Activated T-cell treated with anti-CD3 and anti-CD28 coated beads for 48 hours (primary cell): ENCODE measurements around the gene NKIRAS2.

Experiments used
- DNase-seq: peaks from one replicate; pipeline ENCODE4 v3.0.0-alpha.2; 2020; ENCODE audit warnings: low read depth

The NKIRAS2 gene

DNA sequence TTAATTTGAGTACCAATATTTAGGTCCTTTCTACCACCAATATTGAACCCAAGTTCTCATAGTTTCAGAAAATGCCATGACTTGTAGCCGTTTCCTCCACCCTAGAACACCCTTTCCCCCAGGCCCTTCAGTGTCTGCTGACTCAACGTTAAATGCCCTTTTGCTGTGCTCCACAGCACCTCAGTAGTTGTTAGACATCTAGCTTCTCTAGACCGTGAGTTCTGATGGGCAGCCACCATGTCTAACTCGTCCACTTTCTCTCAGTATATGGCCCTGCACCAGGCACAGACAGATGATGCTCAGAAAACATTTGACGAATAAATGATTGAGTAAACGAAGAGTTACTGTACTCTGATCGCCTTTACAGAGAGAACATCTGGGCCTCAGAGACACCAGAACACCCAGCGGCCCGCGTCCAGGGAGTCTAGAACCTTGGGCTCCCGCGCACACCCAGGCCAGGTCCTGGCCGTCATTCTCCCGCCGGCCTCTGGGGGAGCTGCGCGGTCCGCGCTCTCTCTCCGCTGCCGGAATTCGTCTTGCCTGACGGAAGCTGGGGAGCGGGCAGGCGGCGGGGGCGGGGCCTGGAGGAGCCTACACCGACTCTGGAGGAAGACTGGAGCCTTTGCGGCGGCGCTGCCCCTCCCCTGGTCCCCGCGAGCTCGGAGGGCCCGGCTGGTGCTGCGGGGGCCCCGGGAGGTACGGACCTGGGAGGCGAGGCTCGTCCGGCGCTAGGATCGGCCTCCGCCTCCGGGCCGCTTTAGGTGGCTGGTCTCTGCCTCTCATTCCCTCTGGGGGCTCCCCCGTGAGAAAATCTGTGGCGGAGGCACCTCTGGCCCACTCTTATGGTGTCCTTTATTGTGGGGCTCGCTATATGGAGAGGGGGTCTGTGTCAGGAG is at the start of gene NKIRAS2:
Gene NKIRAS2, plus strand, starts transcription at position 582 of the 896 bp plus-strand sequence. CDS start 1,488 bp downstream, outside the sequence.
- DNase-seq = peak; percentile 93

GRCh38 chr17:41970901-41971331 is 49.0 kb upstream of the NKIRAS2 start:
- DNase-seq = no peak

DNA sequence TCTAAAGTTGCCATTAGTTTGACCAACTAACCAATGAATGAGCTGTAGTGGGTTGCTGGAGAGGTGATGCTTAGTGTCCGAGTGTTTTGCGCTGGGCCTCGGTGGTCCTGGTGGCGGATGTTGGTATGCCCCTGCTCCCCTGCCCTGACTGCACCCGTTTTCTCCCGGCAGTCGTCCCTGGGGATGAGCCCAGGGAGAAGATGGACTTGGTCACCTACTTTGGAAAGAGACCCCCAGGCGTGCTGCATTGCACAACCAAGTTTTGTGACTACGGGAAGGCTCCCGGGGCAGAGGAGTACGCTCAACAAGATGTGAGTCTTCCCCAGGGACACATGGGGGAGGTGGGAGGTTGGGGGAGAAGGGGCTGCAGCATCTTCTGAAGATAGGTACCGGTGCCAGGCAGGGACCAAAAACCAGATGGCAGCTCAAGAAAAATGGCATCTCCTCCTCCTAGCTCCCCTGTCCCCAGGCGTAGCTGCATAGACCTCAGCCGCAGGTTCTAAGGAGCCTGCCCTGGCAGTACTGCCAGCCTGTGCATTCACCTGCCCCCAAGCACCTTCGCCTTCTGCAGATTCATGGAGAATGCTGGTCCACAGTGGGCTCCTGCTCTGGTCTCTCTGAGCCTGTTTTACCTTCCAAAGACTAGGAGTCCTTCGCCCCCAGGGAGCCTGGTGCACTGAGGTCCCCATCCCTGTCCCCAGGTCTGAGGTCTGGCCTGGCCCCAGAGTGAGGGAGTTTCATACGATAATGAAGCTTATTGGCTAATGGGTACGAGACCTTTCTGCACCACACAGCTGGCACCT is 48.0 kb upstream of the NKIRAS2 start:
- DNase-seq = no peak

DNA sequence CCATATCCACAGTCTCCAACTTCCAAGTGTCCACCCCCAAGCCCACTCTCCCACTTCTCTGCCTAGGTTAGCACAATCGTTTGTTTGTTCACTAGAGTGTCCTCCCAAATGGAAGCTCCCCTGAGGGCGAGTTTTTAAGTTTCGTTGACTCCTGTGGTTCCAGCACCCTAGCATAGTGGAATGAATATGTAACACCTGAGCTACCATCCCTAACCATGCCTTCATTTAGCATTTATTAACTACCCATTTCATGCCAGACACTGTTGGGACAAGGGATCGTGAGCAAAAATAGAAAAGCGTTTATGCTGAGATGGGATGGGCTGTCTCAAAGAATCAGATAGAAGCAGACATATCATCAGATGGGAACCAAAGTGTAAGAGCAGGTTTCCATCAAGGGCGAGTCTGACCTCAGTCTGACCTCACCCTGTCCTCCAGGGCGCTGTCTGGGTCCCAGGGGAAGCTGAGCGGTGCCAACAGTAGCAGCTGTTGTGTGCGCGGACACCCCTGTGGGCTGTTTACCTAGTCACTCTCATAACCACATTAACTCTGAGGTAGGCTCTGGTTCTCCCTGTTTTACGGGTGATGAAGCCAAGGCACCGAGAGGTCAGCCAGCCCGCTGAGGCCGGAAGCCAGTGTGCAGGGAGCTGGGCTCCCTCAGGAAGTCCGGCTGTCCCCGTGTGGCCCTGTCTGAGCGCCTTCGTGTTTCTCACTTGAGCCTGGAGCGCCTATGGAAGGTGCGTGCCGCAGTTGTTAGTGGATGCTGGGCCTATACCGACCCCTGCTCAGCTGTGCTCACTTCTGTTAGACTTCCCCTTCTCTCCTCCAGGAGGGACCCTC is 47.1 kb upstream of the NKIRAS2 start:
- no peak for DNase-seq

DNA sequence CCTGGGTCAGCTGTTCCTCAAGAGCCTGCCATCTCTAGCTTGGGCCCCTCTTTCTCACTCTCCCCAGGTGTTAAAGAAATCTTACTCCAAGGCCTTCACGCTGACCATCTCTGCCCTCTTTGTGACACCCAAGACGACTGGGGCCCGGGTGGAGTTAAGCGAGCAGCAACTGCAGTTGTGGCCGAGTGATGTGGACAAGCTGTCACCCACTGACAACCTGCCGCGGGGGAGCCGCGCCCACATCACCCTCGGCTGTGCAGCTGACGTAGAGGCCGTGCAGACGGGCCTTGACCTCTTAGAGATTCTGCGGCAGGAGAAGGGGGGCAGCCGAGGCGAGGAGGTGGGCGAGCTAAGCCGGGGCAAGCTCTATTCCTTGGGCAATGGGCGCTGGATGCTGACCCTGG is 46.5 kb upstream of the NKIRAS2 start:
- no peak for DNase-seq

GRCh38 chr17:41974031-41974430 is 45.9 kb upstream of the NKIRAS2 start:
- no peak for DNase-seq

- no peak for DNase-seq
These were observed 45.2 kb upstream of the NKIRAS2 start for GRCh38 chr17:41974658-41975057.

DNA sequence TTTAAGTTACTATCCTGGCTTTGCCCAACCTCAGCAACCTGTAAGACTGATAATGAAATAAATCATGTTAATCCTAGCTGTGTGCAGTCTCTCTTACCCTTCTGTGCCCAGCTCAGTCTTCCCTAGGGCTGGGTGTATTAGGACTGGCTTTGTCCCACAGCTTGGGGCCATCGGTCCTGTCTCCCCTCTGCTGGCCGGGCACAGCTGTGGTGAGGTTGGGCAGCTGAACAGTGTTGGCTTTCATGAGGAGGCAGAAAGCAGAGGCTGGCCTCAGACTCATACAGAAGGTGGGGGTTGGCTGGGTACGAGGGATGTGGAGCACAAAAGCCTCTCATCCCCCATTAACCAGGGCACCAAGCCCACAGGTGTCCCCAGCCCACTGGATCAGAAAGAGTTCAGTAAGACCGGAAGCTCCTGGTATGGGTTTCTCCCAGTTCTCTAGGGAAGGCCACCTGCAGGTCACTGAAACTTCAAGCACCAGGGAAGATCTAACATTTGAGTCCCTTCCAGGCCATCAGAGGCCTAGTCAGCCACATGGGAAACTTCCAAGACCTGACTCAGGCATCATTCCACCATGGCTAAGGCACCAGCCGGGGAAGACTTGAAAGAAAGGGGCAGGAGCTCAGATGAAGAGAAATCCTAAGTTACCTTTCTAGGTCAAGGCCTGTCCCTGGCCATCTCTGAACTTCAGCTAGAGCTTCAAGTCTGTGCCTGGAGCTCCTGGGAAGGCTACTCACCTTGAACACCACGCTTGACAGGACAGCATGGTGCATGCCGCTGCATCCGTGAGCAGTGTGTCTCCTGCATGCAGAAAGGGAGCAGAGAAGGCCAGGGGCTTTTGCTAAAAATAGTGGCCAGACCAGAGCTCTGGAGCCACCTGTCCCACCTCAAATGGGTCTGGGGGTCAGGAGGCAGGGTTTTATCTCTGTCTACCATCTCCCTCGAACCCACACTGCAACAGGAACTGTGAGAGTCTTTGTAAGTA is 44.5 kb upstream of the NKIRAS2 start:
- DNase-seq = no peak

- no peak for DNase-seq
These were observed 43.6 kb upstream of the NKIRAS2 start for GRCh38 chr17:41976142-41976768.

DNA sequence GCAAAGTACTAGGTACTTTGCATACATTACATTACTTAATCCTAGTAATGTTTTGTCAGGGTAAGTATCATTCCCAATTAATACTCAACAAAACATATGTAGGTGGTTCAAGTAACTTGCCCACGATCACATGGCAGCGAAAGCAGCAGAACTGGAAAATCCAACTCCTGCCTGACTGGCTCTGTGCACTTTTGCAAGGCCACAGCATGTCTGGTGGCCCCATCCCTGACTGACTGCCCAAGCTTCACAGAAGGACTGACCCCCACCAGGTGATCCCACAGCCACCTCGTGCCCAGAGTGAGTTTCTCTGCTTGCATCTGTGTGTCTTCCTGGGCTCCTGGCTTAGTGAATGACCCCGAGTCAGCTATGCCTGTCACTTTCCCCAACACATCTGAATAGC is 41.9 kb upstream of the NKIRAS2 start:
- DNase-seq = no peak

DNA sequence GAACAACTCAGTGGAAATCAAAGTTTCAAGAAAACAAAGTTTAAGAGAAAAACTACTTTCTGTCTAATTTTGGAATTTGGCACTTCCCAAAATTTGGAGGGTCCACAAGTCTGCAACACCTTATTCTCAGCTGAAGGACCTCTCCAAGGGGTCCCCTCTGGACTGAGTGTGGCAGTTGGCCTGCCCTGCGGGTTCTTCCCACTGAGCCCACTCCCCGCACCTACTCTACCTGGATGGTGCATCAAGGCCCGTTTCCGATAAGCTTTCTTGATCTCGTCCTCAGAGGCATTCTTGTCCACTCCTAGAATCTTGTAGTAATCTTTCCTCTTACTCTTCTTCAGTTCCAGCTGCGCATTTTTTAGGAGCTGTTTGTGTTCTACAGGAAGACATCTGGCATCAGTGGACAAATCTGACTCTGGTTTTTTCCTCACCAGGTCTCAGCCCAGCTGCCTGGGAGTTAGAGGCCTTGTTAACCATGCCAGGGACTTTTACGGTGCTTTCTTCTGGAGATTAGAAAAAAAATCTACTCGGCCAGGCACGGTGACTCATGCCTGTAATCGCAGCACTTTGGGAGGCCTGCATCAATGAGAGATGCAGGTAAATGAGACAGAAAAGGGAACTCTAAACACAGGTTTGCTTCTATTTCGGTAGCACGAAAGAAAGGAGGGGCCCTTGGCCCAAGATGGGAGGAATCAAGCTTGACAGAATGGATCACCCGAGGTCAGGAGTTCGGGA is 37.7 kb upstream of the NKIRAS2 start:
- no peak for DNase-seq

DNA sequence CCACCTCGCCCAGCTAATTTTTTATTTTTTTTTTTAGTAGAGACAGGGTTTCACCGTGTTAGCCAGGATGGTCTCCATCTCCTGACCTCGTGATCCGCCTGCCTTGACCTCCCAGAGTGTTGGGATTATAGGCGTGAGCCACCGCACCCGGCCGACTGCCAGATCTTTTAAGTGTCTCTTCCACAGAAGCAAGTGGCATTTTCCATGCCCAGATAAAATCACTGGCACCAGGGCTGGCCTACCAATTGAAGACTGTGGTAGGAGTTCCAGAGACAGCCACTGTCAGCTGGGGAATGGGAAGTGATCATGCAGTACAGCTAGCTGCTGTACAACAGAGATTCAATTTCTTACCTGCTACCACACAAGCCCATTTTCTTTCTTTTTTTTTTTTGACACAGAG is 35.4 kb upstream of the NKIRAS2 start:
- DNase-seq = no peak

- no peak for DNase-seq
These were observed 34.0 kb upstream of the NKIRAS2 start for GRCh38 chr17:41985919-41986318.

- DNase-seq = no peak
These were observed 33.3 kb upstream of the NKIRAS2 start for GRCh38 chr17:41986634-41987033.

DNA sequence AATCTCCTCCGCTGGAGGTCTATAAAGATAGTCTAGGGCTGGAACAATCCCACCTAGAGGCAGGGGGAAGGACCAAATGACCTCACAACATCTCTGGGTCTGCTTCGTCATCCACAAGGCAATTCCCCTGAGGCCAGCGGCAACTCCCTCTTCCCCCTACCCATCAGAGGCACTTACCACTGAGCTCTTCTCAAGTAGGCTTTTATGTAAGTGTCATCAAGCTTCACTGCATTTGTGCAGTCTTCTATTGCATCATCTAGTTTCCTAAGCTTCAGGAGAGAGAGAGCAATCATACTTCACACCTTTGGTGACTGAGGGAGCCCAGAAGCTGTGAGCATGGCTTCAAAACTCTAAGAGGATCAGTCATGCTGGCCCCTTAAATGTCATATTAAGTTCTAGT is 32.2 kb upstream of the NKIRAS2 start:
- DNase-seq = no peak

DNA sequence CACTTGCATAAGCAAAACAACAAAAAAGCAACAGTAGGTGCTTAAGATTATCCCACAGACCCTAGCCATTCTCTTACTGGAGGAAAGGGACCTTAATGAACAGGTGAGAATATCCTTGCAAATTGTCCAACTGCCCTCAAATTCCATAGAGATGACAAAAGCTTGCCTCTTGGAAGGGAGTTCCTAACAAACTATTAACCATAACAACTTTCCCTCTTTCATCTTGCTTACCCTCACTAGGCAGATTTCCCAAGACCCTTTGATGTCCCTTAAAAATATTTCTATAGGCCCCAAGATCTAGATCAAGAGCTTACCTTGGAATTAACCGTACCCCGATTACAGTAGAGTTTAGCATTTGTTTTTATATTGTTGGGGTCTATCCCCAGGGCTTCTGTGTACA is 31.5 kb upstream of the NKIRAS2 start:
- DNase-seq = no peak

- DNase-seq = no peak
These were observed 30.0 kb upstream of the NKIRAS2 start for GRCh38 chr17:41989702-41990419.

GRCh38 chr17:41992576-41992975 is 27.3 kb upstream of the NKIRAS2 start:
- DNase-seq = no peak

DNA sequence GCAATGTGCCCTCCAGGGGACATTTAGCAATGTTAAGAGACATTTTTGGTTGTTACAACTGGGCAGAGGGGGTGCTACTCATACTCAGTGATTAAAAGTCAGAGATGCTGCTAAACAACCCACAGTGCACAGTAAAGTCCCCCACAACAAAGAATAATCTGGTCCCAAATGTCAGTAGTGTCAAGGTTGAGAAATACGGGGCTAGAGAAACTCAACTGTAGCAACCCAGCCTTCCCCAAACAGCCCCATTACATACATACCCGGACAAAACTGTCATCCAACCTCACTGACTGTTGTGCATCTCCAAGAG is 23.1 kb upstream of the NKIRAS2 start:
- no peak for DNase-seq
